ENCODE measurements around the gene CCL22.
"Not testable (repeated sequence)": the region's sequence is repeated elsewhere in the genome, so short reads cannot be mapped to it uniquely, and the experiment has no call there.

The CCL22 gene

GRCh38 chr16:57391708-57392107 is 33.1 kb downstream of the CCL22 start:
- H3K27ac Mint-ChIP-seq: no peak overlapping the region
- no peak for ATAC-seq

GRCh38 chr16:57392694-57393093 is 34.1 kb downstream of the CCL22 start:
- no peak overlapping the region for H3K4me3 Mint-ChIP-seq
- no peak for DNase-seq (ENCODE audit: low spot score in 2 of 2)
- H3K27ac Mint-ChIP-seq: no peak overlapping the region
- no peaks in the 10 kb centered on the region for H3K36me3 Mint-ChIP-seq
- peaks cover 14% of the 10 kb centered on the region for H3K4me1 Mint-ChIP-seq
- ATAC-seq: no peak
- H3K9me3 Mint-ChIP-seq: no peaks in the 10 kb centered on the region

More at GRCh38 chr16:57391708-57392107, 33.1 kb downstream of the CCL22 start:
- no peak for DNase-seq (ENCODE audit: low spot score in 2 of 2)
- H3K36me3 Mint-ChIP-seq: no peaks in the 10 kb centered on the region
- H3K4me1 Mint-ChIP-seq: peaks cover 18% of the 10 kb centered on the region
- no peak overlapping the region for H3K4me3 Mint-ChIP-seq
- no peaks in the 10 kb centered on the region for H3K9me3 Mint-ChIP-seq

- Mint-ChIP-seq H3K4me3 (no peak overlapping the region), H3K36me3 (no peaks in the 10 kb centered on the region), H3K4me1 (no peaks in the 10 kb centered on the region), H3K27ac (no peak overlapping the region), H3K9me3 (no peaks in the 10 kb centered on the region)
- no peak for DNase-seq (ENCODE audit: low spot score in 2 of 2)
- no peak for ATAC-seq
These were observed 35.9 kb downstream of the CCL22 start for GRCh38 chr16:57394444-57394843.

- no peak overlapping the region for H3K27ac Mint-ChIP-seq
- no peak for ATAC-seq
- no peak for DNase-seq (ENCODE audit: low spot score in 2 of 2)
- H3K4me1 Mint-ChIP-seq: no peaks in the 10 kb centered on the region
- no peaks in the 10 kb centered on the region for H3K36me3 Mint-ChIP-seq
- no peak overlapping the region for H3K4me3 Mint-ChIP-seq
- no peaks in the 10 kb centered on the region for H3K9me3 Mint-ChIP-seq
These were observed 36.4 kb downstream of the CCL22 start for GRCh38 chr16:57395026-57395425.

GRCh38 chr16:57396786-57397185 is 38.2 kb downstream of the CCL22 start:
- H3K27ac Mint-ChIP-seq: no peak overlapping the region
- no peak overlapping the region for H3K4me3 Mint-ChIP-seq
- H3K36me3 Mint-ChIP-seq: no peaks in the 10 kb centered on the region
- ATAC-seq (no peak), DNase-seq (ENCODE audit: low spot score in 2 of 2) (no peak)
- H3K4me1 Mint-ChIP-seq: no peaks in the 10 kb centered on the region
- no peaks in the 10 kb centered on the region for H3K9me3 Mint-ChIP-seq

GRCh38 chr16:57397493-57397892 is 38.9 kb downstream of the CCL22 start:
- not testable (repeated sequence) for H3K36me3 Mint-ChIP-seq; H3K4me3 Mint-ChIP-seq; H3K9me3 Mint-ChIP-seq; ATAC-seq; H3K27ac Mint-ChIP-seq; DNase-seq (ENCODE audit: low spot score in 2 of 2); H3K4me1 Mint-ChIP-seq

GRCh38 chr16:57401943-57402640 is 43.5 kb downstream of the CCL22 start:
- Mint-ChIP-seq H3K27ac (no peak overlapping the region), H3K9me3 (no peaks in the 10 kb centered on the region), H3K4me1 (peaks cover 10% of the 10 kb centered on the region), H3K4me3 (no peak overlapping the region), H3K36me3 (peaks cover 5% of the 10 kb centered on the region)
- peak; percentile 42 for ATAC-seq
- DNase-seq (ENCODE audit: low spot score in 2 of 2): no peak

GRCh38 chr16:57403965-57404817 is 45.6 kb downstream of the CCL22 start, which contains the start of gene CCL17:
CCL17 (plus strand) TSS chr16:57404767; CDS start chr16:57413933, 9,166 bp downstream.
- Mint-ChIP-seq H3K4me3 (no peak within 1 kb of the TSS), H3K27ac (peak within 1 kb of the TSS; percentile 9), H3K36me3 (peaks cover 5% of the 10 kb centered on the region), H3K9me3 (no peaks in the 10 kb centered on the region), H3K4me1 (peaks cover 10% of the 10 kb centered on the region)
- DNase-seq (ENCODE audit: low spot score in 2 of 2): no peak
- ATAC-seq: peak; percentile 21

GRCh38 chr16:57405097-57405496 is 46.5 kb downstream of the CCL22 start:
- Mint-ChIP-seq H3K36me3 (peaks cover 5% of the 10 kb centered on the region), H3K4me3 (no peak overlapping the region), H3K4me1 (peaks cover 10% of the 10 kb centered on the region), H3K27ac (peak overlapping the region; percentile 9), H3K9me3 (no peaks in the 10 kb centered on the region)
- no peak for DNase-seq (ENCODE audit: low spot score in 2 of 2)
- ATAC-seq: peak; percentile 20

GRCh38 chr16:57406881-57407280 is 48.3 kb downstream of the CCL22 start:
- Mint-ChIP-seq H3K4me3 (no peak overlapping the region), H3K4me1 (peaks cover 10% of the 10 kb centered on the region), H3K36me3 (peaks cover 5% of the 10 kb centered on the region), H3K9me3 (no peaks in the 10 kb centered on the region), H3K27ac (no peak overlapping the region)
- ATAC-seq (no peak), DNase-seq (ENCODE audit: low spot score in 2 of 2) (no peak)

- DNase-seq (ENCODE audit: low spot score in 2 of 2): no peak
- Mint-ChIP-seq H3K4me1 (peaks cover 11% of the 10 kb centered on the region), H3K4me3 (no peak overlapping the region), H3K9me3 (no peaks in the 10 kb centered on the region), H3K36me3 (peaks cover 5% of the 10 kb centered on the region), H3K27ac (no peak overlapping the region)
- no peak for ATAC-seq
These were observed 49.2 kb downstream of the CCL22 start for GRCh38 chr16:57407521-57408353.

- ATAC-seq (no peak), DNase-seq (ENCODE audit: low spot score in 2 of 2) (no peak)
- peaks cover 5% of the 10 kb centered on the region for H3K36me3 Mint-ChIP-seq
- peaks cover 16% of the 10 kb centered on the region for H3K4me1 Mint-ChIP-seq
- H3K4me3 Mint-ChIP-seq: no peak overlapping the region
- H3K9me3 Mint-ChIP-seq: no peaks in the 10 kb centered on the region
- H3K27ac Mint-ChIP-seq: peak overlapping the region; percentile 17
These were observed 50.5 kb downstream of the CCL22 start for GRCh38 chr16:57409065-57409464.

- Mint-ChIP-seq H3K36me3 (peaks cover 5% of the 10 kb centered on the region), H3K27ac (no peak overlapping the region), H3K9me3 (no peaks in the 10 kb centered on the region), H3K4me3 (no peak overlapping the region), H3K4me1 (peaks cover 11% of the 10 kb centered on the region)
- ATAC-seq: no peak
- DNase-seq (ENCODE audit: low spot score in 2 of 2): no peak
These were observed 51.4 kb downstream of the CCL22 start for GRCh38 chr16:57409870-57410587.

- ATAC-seq: peak; percentile 33
- Mint-ChIP-seq H3K4me1 (peaks cover 8% of the 10 kb centered on the region), H3K27ac (no peak overlapping the region), H3K36me3 (peaks cover 5% of the 10 kb centered on the region), H3K4me3 (no peak overlapping the region), H3K9me3 (no peaks in the 10 kb centered on the region)
- no peak for DNase-seq (ENCODE audit: low spot score in 2 of 2)
These were observed 52.9 kb downstream of the CCL22 start for GRCh38 chr16:57411362-57411976.

Data from stimulated activated effector memory CD8-positive, alpha-beta T cell treated with anti-CD3 and anti-CD28 coated beads, Interleukin-12 subunit alpha, Interleukin-12 subunit beta, amount 100 ng/mL, for 72 hours (primary cell).